Stimulated activated naive B cell treated with anti-CD40 and anti-IgM and Interleukin-4, amounts not matched to agents 10 μg/mL and 1 μg/mL and 100 μg/mL, for 72 hours (primary cell): Measurements from ENCODE around the gene LACC1.

Experiments used
- ATAC-seq, 2 donors: fragments of 150-1000 bp; cut with Tn5 transposase; replicated peaks; 2 replicates each; pipeline ENCODE4 v1.10.0; 2021; ENCODE audit warnings: moderate library complexity in 1 of 2
- DNase-seq: peaks from one replicate; pipeline ENCODE4 v3.0.0; 2021
- H3K27ac Mint-ChIP-seq: one replicate; pipeline ENCODE4 v1.8.0; 2022; ENCODE audit warnings: mild to moderate bottlenecking, mixed read lengths
- H3K27me3 Mint-ChIP-seq, 2 donors: one replicate each; pipeline ENCODE4 v1.8.0; 2022; ENCODE audit warnings: mixed read lengths in 2 of 2
- H3K36me3 Mint-ChIP-seq, 2 donors: one replicate each; pipeline ENCODE4 v1.8.0; 2022; ENCODE audit warnings: mixed read lengths in 2 of 2, mild to moderate bottlenecking in 1 of 2
- H3K4me1 Mint-ChIP-seq, 2 donors: one replicate each; pipeline ENCODE4 v1.8.0; 2022; ENCODE audit warnings: mixed read lengths in 2 of 2, mild to moderate bottlenecking in 1 of 2
- H3K4me3 Mint-ChIP-seq, 2 donors: one replicate each; pipeline ENCODE4 v1.8.0; 2022; ENCODE audit warnings: mild to moderate bottlenecking in 2 of 2, mixed read lengths in 2 of 2, moderate library complexity in 1 of 2
- H3K9me3 Mint-ChIP-seq, 2 donors: one replicate each; pipeline ENCODE4 v1.8.0; 2022; ENCODE audit warnings: mixed read lengths in 2 of 2, mild to moderate bottlenecking in 1 of 2

Gene LACC1

GRCh38 chr13:43910856-43911255 lies 31.2 kb downstream of the LACC1 start:
- Mint-ChIP-seq H3K27me3 (peaks cover 20 to 33% of the 10 kb centered on the region in 2 donors), H3K36me3 (no peaks in the 10 kb centered on the region), H3K27ac (no peak overlapping the region), H3K4me1 (peaks cover 1 to 5% of the 10 kb centered on the region in 2 donors), H3K9me3 (no peaks in the 10 kb centered on the region), H3K4me3 (no peak overlapping the region)
- ATAC-seq: no peak
- DNase-seq: no peak

- no peak overlapping the region for H3K4me3 Mint-ChIP-seq
- H3K4me1 Mint-ChIP-seq: peaks cover 1 to 5% of the 10 kb centered on the region in 2 donors
- ATAC-seq (no peak), DNase-seq (no peak)
- H3K36me3 Mint-ChIP-seq: no peaks in the 10 kb centered on the region
- H3K27ac Mint-ChIP-seq: no peak overlapping the region
- H3K9me3 Mint-ChIP-seq: no peaks in the 10 kb centered on the region
- H3K27me3 Mint-ChIP-seq: peaks cover 20 to 33% of the 10 kb centered on the region in 2 donors
Observed at GRCh38 chr13:43911278-43911677, 31.6 kb downstream of the LACC1 start.

GRCh38 chr13:43911871-43912270 lies 32.2 kb downstream of the LACC1 start:
- no peaks in the 10 kb centered on the region for H3K9me3 Mint-ChIP-seq

GRCh38 chr13:43915451-43915850 lies 35.7 kb downstream of the LACC1 start:
- ATAC-seq: no peak
- Mint-ChIP-seq H3K4me1 (no peaks in the 10 kb centered on the region), H3K27me3 (peaks cover 27 to 37% of the 10 kb centered on the region in 2 donors), H3K27ac (no peak overlapping the region), H3K9me3 (no peaks in the 10 kb centered on the region), H3K36me3 (no peaks in the 10 kb centered on the region), H3K4me3 (no peak overlapping the region)
- no peak for DNase-seq

More at GRCh38 chr13:43911871-43912270, 32.2 kb downstream of the LACC1 start:
- H3K27me3 Mint-ChIP-seq: peaks cover 20 to 32% of the 10 kb centered on the region in 2 donors
- H3K4me1 Mint-ChIP-seq: peaks cover 1 to 5% of the 10 kb centered on the region in 2 donors
- no peak overlapping the region for H3K4me3 Mint-ChIP-seq
- ATAC-seq: no peak
- no peak for DNase-seq
- H3K36me3 Mint-ChIP-seq: no peaks in the 10 kb centered on the region
- no peak overlapping the region for H3K27ac Mint-ChIP-seq

GRCh38 chr13:43916828-43917227 lies 37.1 kb downstream of the LACC1 start:
- no peak overlapping the region for H3K4me3 Mint-ChIP-seq
- DNase-seq (no peak), ATAC-seq (no peak)
- no peaks in the 10 kb centered on the region for H3K9me3 Mint-ChIP-seq
- no peaks in the 10 kb centered on the region for H3K4me1 Mint-ChIP-seq
- no peaks in the 10 kb centered on the region for H3K36me3 Mint-ChIP-seq
- H3K27ac Mint-ChIP-seq: no peak overlapping the region
- H3K27me3 Mint-ChIP-seq: peaks cover 40 to 49% of the 10 kb centered on the region in 2 donors

- DNase-seq: no peak
- ATAC-seq: no peak
- Mint-ChIP-seq H3K4me3 (no peak overlapping the region), H3K9me3 (no peaks in the 10 kb centered on the region), H3K27ac (no peak overlapping the region), H3K4me1 (no peaks in the 10 kb centered on the region), H3K27me3 (peaks cover 37 to 39% of the 10 kb centered on the region in 2 donors), H3K36me3 (no peaks in the 10 kb centered on the region)
Observed at GRCh38 chr13:43918636-43919035, 38.9 kb downstream of the LACC1 start.

GRCh38 chr13:43920965-43921674 lies 41.4 kb downstream of the LACC1 start:
- Mint-ChIP-seq H3K4me1 (peaks cover 6 to 12% of the 10 kb centered on the region in 2 donors), H3K27ac (no peak overlapping the region), H3K27me3 (peaks cover 40 to 47% of the 10 kb centered on the region in 2 donors), H3K36me3 (no peaks in the 10 kb centered on the region), H3K9me3 (no peaks in the 10 kb centered on the region), H3K4me3 (no peak overlapping the region)
- no peak for ATAC-seq
- no peak for DNase-seq

- Mint-ChIP-seq H3K27ac (no peak overlapping the region), H3K36me3 (no peaks in the 10 kb centered on the region), H3K27me3 (peaks cover 39 to 43% of the 10 kb centered on the region in 2 donors)
Observed at GRCh38 chr13:43924549-43925245, 45.0 kb downstream of the LACC1 start.

GRCh38 chr13:43929947-43930346 lies 50.2 kb downstream of the LACC1 start:
- Mint-ChIP-seq H3K27ac (no peak overlapping the region), H3K4me3 (no peak overlapping the region), H3K9me3 (peaks cover 3 to 6% of the 10 kb centered on the region in 2 donors), H3K36me3 (peaks cover 0 to 3% of the 10 kb centered on the region in 2 donors), H3K4me1 (peaks cover 11 to 19% of the 10 kb centered on the region in 2 donors), H3K27me3 (peaks cover 20 to 24% of the 10 kb centered on the region in 2 donors)
- ATAC-seq: no peak
- no peak for DNase-seq

More at GRCh38 chr13:43924549-43925245, 45.0 kb downstream of the LACC1 start:
- H3K9me3 Mint-ChIP-seq: no peaks in the 10 kb centered on the region
- ATAC-seq (peak; percentile 91 to 97), DNase-seq (no peak)
- H3K4me1 Mint-ChIP-seq: peaks cover 6 to 12% of the 10 kb centered on the region in 2 donors
- no peak overlapping the region for H3K4me3 Mint-ChIP-seq

- peak; percentile 37 for DNase-seq
- H3K36me3 Mint-ChIP-seq: peaks cover 0 to 3% of the 10 kb centered on the region in 2 donors
- H3K27ac Mint-ChIP-seq: peak overlapping the region; percentile 1
- peaks cover 3 to 6% of the 10 kb centered on the region in 2 donors for H3K9me3 Mint-ChIP-seq
- H3K4me3 Mint-ChIP-seq: no peak overlapping the region
- ATAC-seq: peak; percentile 100
- peaks cover 29 to 37% of the 10 kb centered on the region in 2 donors for H3K27me3 Mint-ChIP-seq
- peaks cover 12 to 14% of the 10 kb centered on the region in 2 donors for H3K4me1 Mint-ChIP-seq
Observed at GRCh38 chr13:43933378-43933777, 53.7 kb downstream of the LACC1 start.

- peaks cover 0 to 3% of the 10 kb centered on the region in 2 donors for H3K36me3 Mint-ChIP-seq
- DNase-seq: no peak
Observed at GRCh38 chr13:43934273-43934672, 54.6 kb downstream of the LACC1 start.

GRCh38 chr13:43935878-43936277 lies 56.2 kb downstream of the LACC1 start:
- peaks cover 28% of the 10 kb centered on the region in 2 donors for H3K27me3 Mint-ChIP-seq
- DNase-seq: no peak
- H3K9me3 Mint-ChIP-seq: peaks cover 3 to 6% of the 10 kb centered on the region in 2 donors
- no peaks in the 10 kb centered on the region for H3K36me3 Mint-ChIP-seq
- ATAC-seq: no peak
- H3K27ac Mint-ChIP-seq: no peak overlapping the region
- no peak overlapping the region for H3K4me3 Mint-ChIP-seq
- H3K4me1 Mint-ChIP-seq: peaks cover 12 to 14% of the 10 kb centered on the region in 2 donors

More at GRCh38 chr13:43934273-43934672, 54.6 kb downstream of the LACC1 start:
- Mint-ChIP-seq H3K4me3 (no peak overlapping the region), H3K27ac (no peak overlapping the region), H3K4me1 (peaks cover 12 to 14% of the 10 kb centered on the region in 2 donors), H3K9me3 (peaks cover 3 to 6% of the 10 kb centered on the region in 2 donors), H3K27me3 (peaks cover 29 to 33% of the 10 kb centered on the region in 2 donors)
- ATAC-seq: no peak

GRCh38 chr13:43936647-43937046 lies 56.9 kb downstream of the LACC1 start:
- Mint-ChIP-seq H3K36me3 (no peaks in the 10 kb centered on the region), H3K9me3 (peaks cover 3 to 6% of the 10 kb centered on the region in 2 donors), H3K27ac (no peak overlapping the region), H3K27me3 (peaks cover 29 to 31% of the 10 kb centered on the region in 2 donors), H3K4me3 (no peak overlapping the region), H3K4me1 (peaks cover 12 to 14% of the 10 kb centered on the region in 2 donors)
- ATAC-seq: no peak
- no peak for DNase-seq

GRCh38 chr13:43937839-43938238 lies 58.1 kb downstream of the LACC1 start:
- Mint-ChIP-seq H3K27me3 (peaks cover 36 to 41% of the 10 kb centered on the region in 2 donors), H3K4me3 (no peak overlapping the region)
- no peak for ATAC-seq

More at GRCh38 chr13:43937839-43938238, 58.1 kb downstream of the LACC1 start:
- Mint-ChIP-seq H3K4me1 (peaks cover 11% of the 10 kb centered on the region in 2 donors), H3K36me3 (no peaks in the 10 kb centered on the region), H3K27ac (no peak overlapping the region), H3K9me3 (peaks cover 2 to 5% of the 10 kb centered on the region in 2 donors)
- DNase-seq: no peak
